GM20000 (cell line): ENCODE results near the gene EEF2.

Experiments used
- DNase-seq: peaks from one replicate; pipeline ENCODE4 v3.0.0; 2012; ENCODE audit warnings: low spot score
- TF ChIP-seq, protein P1 (sequence below): IDR thresholded peaks from 2 replicates; pipeline ENCODE4 v1.5.1; 2012; ENCODE audit warnings: mild to moderate bottlenecking, control low read depth; ENCODE audit errors: extremely low read depth, missing control alignments

The EEF2 gene

DNA sequence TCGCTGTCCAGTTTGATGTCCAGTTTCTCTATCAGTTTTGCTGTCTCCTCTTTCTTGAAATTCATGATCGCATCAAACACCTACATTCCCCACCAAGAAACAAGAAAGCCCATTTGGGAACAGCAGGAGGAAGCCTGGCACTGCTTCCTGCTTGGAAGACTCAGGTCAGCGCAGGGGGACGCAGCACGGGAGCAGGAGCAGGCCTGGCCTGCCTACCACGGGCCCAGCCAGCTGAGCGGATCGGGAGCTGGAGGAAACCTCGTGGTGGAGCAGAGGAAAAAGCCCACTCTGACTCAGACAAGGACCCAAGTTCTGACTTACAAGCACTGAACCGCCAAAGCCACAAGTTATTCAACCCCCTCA lies 3.9 kb downstream of the EEF2 start:
- no peak for DNase-seq
- TF ChIP-seq, protein P1, sequence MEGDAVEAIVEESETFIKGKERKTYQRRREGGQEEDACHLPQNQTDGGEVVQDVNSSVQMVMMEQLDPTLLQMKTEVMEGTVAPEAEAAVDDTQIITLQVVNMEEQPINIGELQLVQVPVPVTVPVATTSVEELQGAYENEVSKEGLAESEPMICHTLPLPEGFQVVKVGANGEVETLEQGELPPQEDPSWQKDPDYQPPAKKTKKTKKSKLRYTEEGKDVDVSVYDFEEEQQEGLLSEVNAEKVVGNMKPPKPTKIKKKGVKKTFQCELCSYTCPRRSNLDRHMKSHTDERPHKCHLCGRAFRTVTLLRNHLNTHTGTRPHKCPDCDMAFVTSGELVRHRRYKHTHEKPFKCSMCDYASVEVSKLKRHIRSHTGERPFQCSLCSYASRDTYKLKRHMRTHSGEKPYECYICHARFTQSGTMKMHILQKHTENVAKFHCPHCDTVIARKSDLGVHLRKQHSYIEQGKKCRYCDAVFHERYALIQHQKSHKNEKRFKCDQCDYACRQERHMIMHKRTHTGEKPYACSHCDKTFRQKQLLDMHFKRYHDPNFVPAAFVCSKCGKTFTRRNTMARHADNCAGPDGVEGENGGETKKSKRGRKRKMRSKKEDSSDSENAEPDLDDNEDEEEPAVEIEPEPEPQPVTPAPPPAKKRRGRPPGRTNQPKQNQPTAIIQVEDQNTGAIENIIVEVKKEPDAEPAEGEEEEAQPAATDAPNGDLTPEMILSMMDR = no peak

DNA sequence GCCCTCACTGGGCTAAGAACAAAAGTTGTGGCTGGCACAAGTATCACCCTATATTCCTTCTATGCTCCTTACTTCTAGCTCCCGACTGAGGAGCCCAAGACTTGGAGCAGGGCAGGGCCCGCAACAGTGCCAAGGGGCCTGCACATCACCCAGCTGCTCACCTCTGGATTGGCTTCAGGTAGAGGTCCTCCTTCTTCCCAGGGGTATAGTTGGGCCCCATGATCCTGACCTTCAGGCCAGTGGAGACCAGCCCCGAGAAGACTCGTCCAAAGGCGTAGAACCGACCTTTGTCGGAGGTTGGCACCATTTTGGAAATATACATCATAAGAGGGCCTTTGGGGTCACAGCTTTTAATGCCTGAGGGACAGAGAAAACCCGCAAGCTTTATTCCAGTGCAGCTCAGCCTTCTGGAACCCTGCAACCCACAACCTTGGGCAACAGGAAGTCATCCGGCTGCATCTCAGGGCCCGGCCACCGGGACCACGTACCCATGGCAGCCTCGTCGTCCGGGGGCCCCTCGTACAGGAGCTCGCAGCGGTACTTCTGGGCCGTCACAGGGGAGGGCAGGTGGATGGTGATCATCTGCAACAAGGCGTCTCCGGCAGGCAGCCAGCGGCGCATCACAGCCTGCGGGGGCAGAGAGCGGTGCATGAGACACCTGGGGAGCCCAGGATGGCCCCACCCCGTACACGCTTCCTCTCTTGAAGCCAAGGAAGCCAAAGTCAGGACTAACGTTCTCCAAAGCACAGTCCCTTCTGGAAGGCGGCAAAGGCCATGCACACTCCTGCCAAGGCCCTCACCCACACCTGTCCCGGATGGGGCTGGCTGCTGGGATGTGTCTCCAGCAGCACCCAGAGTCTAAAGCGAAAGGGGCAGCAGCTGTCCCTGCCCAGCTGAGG lies 4.7 kb downstream of the EEF2 start:
- DNase-seq = no peak
- TF ChIP-seq, protein P1 = no peak

DNA sequence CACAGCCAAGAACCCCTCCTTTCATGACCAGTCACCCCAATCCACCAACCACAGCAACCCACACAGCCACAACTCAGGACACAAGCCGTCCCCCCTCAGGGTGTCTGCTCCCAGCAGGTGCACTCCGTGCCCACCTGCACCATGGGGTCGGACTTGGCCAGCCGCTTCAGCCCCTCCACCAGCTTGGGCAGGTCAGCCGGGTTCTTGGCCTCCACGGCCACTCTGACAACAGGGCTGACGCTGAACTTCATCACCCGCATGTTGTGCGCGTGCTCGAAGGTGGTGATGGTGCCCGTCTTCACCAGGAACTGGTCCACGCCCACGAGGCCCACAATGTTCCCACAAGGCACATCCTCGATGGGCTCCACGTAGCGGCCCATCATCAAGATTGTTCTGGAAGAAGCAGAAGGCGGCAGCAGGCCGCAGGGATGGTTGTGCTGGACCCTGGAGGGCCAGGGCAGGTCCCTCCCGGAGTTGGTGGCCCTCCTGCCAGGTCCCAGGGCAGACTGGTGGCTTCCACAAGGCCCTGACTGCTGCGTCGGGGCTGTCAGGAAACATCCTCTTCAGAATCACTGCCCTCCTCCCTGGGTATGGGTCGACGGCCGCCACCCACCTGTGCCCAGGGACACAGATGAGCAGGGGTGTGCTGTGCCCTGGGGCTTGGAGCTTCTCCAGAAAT lies 5.5 kb downstream of the EEF2 start:
- TF ChIP-seq, protein P1 = no peak
- DNase-seq = no peak

DNA sequence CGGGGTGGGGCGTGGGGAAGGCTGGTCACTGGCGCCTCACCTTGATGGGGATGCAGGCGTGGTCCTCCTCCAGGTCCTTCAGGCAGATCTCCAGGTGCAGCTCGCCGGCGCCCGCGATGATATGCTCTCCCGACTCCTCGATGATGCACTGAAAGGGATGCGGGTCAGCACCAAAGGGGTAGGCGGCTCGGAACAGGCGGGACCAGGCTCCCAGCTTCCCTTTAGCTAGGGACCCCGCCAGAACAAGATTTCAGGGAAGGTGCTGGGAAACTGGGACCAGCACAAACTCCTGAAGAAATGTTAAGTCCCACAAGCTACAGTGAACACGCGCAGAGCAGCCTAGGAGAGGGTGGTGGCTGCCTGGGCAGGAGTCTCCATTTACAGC lies 6.0 kb downstream of the EEF2 start:
- TF ChIP-seq, protein P1 = no peak
- no peak for DNase-seq

DNA sequence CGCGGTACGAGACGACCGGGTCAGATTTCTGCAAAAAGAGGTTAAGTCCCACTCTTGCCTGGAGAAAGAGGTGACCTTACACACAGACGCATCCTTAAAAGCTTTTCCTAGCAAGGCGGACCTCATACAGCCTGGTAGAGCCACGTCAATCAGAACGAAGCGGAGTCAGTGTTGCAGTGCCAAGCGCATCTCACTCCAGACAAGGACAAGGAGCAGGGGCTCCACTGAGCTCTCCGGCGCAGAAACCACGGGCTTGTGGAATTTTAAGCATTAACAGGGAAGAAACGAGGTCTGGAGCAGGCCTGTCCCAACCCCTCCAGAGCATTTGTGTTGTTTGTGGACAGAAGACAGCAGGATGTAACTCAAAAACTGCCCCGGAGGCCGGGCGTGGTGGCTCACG lies 7.1 kb downstream of the EEF2 start:
- TF ChIP-seq, protein P1 = no peak
- no peak for DNase-seq

DNA sequence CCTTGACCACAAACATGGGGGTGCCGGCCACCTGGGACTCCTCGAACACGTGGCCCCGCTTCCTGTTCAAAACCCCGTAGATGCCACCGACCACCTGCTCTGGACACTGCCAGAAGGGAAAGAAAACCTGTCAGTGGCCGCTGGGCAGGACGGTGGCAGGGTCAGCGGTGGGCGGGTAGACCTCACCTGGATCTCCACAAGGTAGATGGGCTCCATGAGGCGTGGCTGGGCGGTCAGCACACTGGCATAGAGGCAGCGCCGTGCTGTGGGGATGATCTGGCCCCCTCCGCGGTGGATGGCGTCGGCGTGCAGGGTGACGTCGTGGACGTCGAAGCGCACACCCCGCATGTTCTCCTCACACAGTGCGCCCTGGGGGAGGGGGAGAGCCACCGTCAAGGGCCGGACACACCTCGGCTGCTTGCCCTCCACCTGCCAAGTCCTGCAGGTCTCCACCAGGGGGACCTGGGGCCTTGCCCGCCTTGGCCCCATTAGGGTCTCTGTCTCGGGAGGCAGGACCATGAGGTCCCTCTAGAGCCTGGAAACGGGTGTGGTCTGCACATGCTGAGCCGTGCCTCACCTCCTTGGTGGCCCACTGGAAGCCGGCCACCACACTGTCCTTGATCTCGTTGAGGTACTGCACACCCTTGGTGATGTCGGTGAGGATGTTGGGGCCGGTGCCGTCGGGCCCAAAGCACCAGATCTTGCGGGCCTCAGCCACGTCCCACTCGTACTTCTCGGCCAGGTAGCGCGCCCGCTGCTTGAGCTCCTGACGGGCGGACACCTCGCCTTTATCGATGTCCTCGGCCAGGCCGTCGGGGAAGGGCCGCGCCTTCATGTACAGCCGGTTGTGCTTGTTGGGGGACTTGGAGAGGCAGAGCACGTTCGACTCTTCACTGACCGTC lies 7.8 kb downstream of the EEF2 start:
- TF ChIP-seq, protein P1 = no peak
- no peak for DNase-seq
